Spleen (tissue), 11 donors: ENCODE results near the gene COL23A1. TPM values are rescaled to one million over a fixed set of nuclear protein-coding genes. Genes with fewer than 3 reads are reported as not detected.
A peak's percentile ranks its signal among the peaks of the same experiment; 100 is the strongest.

ENCODE experiments used
- DNase-seq: peaks from one replicate; pipeline ENCODE4 v3.0.0-alpha.2; 2020
- H3K27ac ChIP-seq, 8 donors: fragments of 200-600 bp; sonication (generic) in 7 of 8; 1 replicate in 4 of 8; 2 replicates in 4 of 8; pipeline versions ENCODE4 v1.5.0 to v1.8.0; 2016 to 2021; ENCODE audit warnings: inconsistent platforms in 4 of 8, mild to moderate bottlenecking in 4 of 8, moderate library complexity in 1 of 8
- H3K27me3 ChIP-seq, 7 donors: fragments of 200-600 bp; sonication (generic) in 6 of 7; replicated peaks in 1 of 7; 1 replicate in 4 of 7; 2 replicates in 3 of 7; pipeline versions ENCODE4 v1.5.0 to v1.8.0; 2016 to 2021; ENCODE audit warnings: inconsistent platforms in 3 of 7, mild to moderate bottlenecking in 1 of 7
- H3K36me3 ChIP-seq, 6 donors: fragments of 200-600 bp; sonication (generic) in 5 of 6; 1 replicate in 4 of 6; 2 replicates in 2 of 6; pipeline versions ENCODE4 v1.5.0 to v1.8.0; 2016 to 2021; ENCODE audit warnings: inconsistent platforms in 2 of 6
- H3K4me1 ChIP-seq, 6 donors: fragments of 200-600 bp; sonication (generic) in 5 of 6; 1 replicate in 3 of 6; 2 replicates in 3 of 6; pipeline versions ENCODE4 v1.5.0 to v1.8.0; 2016 to 2021; ENCODE audit warnings: inconsistent platforms in 3 of 6
- H3K4me3 ChIP-seq, 8 donors: fragments of 200-600 bp; sonication (generic) in 7 of 8; 1 replicate in 4 of 8; 2 replicates in 4 of 8; pipeline versions ENCODE4 v1.5.0 to v1.8.0; 2016 to 2021; ENCODE audit warnings: inconsistent platforms in 4 of 8, mild to moderate bottlenecking in 4 of 8, moderate library complexity in 2 of 8
- H3K9me3 ChIP-seq, 8 donors: fragments of 200-600 bp; sonication (generic) in 7 of 8; 1 replicate in 4 of 8; 2 replicates in 4 of 8; pipeline versions ENCODE4 v1.5.0 to v1.8.0; 2016 to 2021; ENCODE audit warnings: inconsistent platforms in 4 of 8
- CTCF ChIP-seq, 11 experiments: fragments of 200-600 bp in 7 of 11; fragments of 450-650 bp in 4 of 11; sonication (generic) in 4 of 11; IDR thresholded peaks in 8 of 11; conservative IDR thresholded peaks in 3 of 11; 1 replicate in 7 of 11; 2 replicates in 4 of 11; pipeline versions ENCODE4 v1.4.0 to v1.8.0; 2016 to 2021; ENCODE audit warnings: antibody characterized with exemption in 11 of 11, inconsistent platforms in 4 of 11, mild to moderate bottlenecking in 1 of 11
- POLR2A ChIP-seq, 3 donors: fragments of 450-650 bp; IDR thresholded peaks; one replicate each; pipeline ENCODE4 v1.5.1; 2017; ENCODE audit warnings: antibody characterized with exemption in 3 of 3, mild to moderate bottlenecking in 1 of 3
- POLR2AphosphoS5 ChIP-seq, 3 donors: sonication (generic); formaldehyde crosslinking; IDR thresholded peaks; one replicate each; pipeline ENCODE4 v1.5.1; 2017; ENCODE audit warnings: antibody characterized with exemption in 3 of 3
- WGBS, 5 donors: extraction: QIAGEN DNeasy Blood & Tissue Kit in 3 of 5; methylation state at CpG; one replicate each; pipeline versions ENCODE4 v1.1.5 to v1.1.7; 2013 to 2018; 5-methylcytosine and 5-hydroxymethylcytosine counted together
- intact Hi-C: fragments of 100-400 bp; cut with DNase I; formaldehyde crosslinking; loops from one replicate; pipeline ENCODE4 v1.15.0; 2023; ENCODE audit warnings: low total_unique reads
- polyA plus RNA-seq, 3 donors: library from polyadenylated mRNA; stranded (reverse); fragments of 200-250 nt; gene quantifications; one replicate each; pipeline ENCODE4 v1.2.1, GENCODE V29; 2013
- total RNA-seq, 7 donors: library from RNA; depleted of rRNA in 3 of 7; stranded (reverse); fragments of >200 nt in 3 of 7; fragmentation: NEBNext Ultra II Directional in 4 of 7; extraction: Animal tissue kit (Norgen Biotek cat#: 25700) in 4 of 7; gene quantifications; one replicate each; pipeline versions ENCODE4 v1.1.0 to v1.2.1, GENCODE V29; 2016 to 2021
- donor health status: healthy with polysubstance abuse.
- donor health status: DM: no; HTN: no; CAD: no; lungs with moderate emphysema.
- donor health status: DM: no; HTN: no; CAD: no.
- donor health status: Bipolar disorder and iron deficiency.
- donor health status: healthy.
- donor health status: DM: no; HTN: no; CAD: no.
- donor health status: DM: yes; HTN: yes; CAD: no.

Gene COL23A1
- total and polyA plus RNA-seq, 10 donors, result 0.63 to 3.8 (median 1.9) TPM

- no peak for DNase-seq
- 5 to 11% (median 8%) methylated on average over 45 to 92 of the region's 92 CpGs for WGBS, 5 donors
- peaks cover 0 to 10% (median 0%) of the 10 kb centered on the region in 8 donors for H3K9me3 ChIP-seq
- no peak overlapping the region for H3K27ac ChIP-seq
- intact Hi-C loops, result no loop called here
- peak overlapping the region in 5 of 8 donors; percentile 1 to 54 (median 19) for H3K4me3 ChIP-seq
- no peak for TF ChIP-seq POLR2AphosphoS5 (IDR thresholded peaks at IDR 0.05)
- no peak for TF ChIP-seq CTCF (IDR thresholded peaks at IDR 0.05 in 8 of 11, conservative IDR thresholded peaks at IDR 0.05 in 3 of 11)
- TF ChIP-seq POLR2A (IDR thresholded peaks at IDR 0.05), result no peak
- H3K27me3 ChIP-seq, result peaks cover 0 to 59% (median 20%) of the 10 kb centered on the region in 7 donors
- peaks cover 0 to 16% (median 6%) of the 10 kb centered on the region in 6 donors for H3K4me1 ChIP-seq
- H3K36me3 ChIP-seq, result no peaks in the 10 kb centered on the region
These were observed 13.4 kb downstream of the COL23A1 start for GRCh38 chr5:178576591-178577351.

- WGBS, 5 donors, result 83 to 95% (median 92%) methylated on average over 7 of the region's 7 CpGs
- Histone ChIP-seq H3K4me1 (peaks cover 0 to 16% (median 6%) of the 10 kb centered on the region in 6 donors), H3K27me3 (peaks cover 0 to 46% (median 20%) of the 10 kb centered on the region in 7 donors), H3K27ac (no peak overlapping the region), H3K36me3 (no peaks in the 10 kb centered on the region), H3K9me3 (peaks cover 0 to 10% (median 0%) of the 10 kb centered on the region in 8 donors), H3K4me3 (no peak overlapping the region)
- no peak for DNase-seq
- TF ChIP-seq CTCF (IDR thresholded peaks at IDR 0.05 in 8 of 11, conservative IDR thresholded peaks at IDR 0.05 in 3 of 11), result no peak
- TF ChIP-seq POLR2A (IDR thresholded peaks at IDR 0.05), result no peak
- no peak for TF ChIP-seq POLR2AphosphoS5 (IDR thresholded peaks at IDR 0.05)
- intact Hi-C loops, result no loop called here
These were observed 17.0 kb downstream of the COL23A1 start for GRCh38 chr5:178573216-178573615.

- Histone ChIP-seq H3K27ac (no peak overlapping the region), H3K9me3 (peaks cover 0 to 10% (median 0%) of the 10 kb centered on the region in 8 donors), H3K36me3 (no peaks in the 10 kb centered on the region), H3K4me1 (peaks cover 0 to 14% (median 6%) of the 10 kb centered on the region in 6 donors), H3K4me3 (no peak overlapping the region), H3K27me3 (peaks cover 0 to 40% (median 19%) of the 10 kb centered on the region in 7 donors)
- intact Hi-C loops, result no loop called here
- WGBS, 5 donors, result 91 to 97% (median 93%) methylated on average over 4 of the region's 4 CpGs
- DNase-seq, result no peak
- no peak for TF ChIP-seq POLR2AphosphoS5 (IDR thresholded peaks at IDR 0.05)
- no peak for TF ChIP-seq CTCF (IDR thresholded peaks at IDR 0.05 in 8 of 11, conservative IDR thresholded peaks at IDR 0.05 in 3 of 11)
- TF ChIP-seq POLR2A (IDR thresholded peaks at IDR 0.05), result no peak
These were observed 17.6 kb downstream of the COL23A1 start for GRCh38 chr5:178572617-178573016.

- 23 to 49% (median 28%) methylated on average over 2 of the region's 2 CpGs for WGBS, 5 donors
- H3K9me3 ChIP-seq, result peaks cover 0 to 10% (median 0%) of the 10 kb centered on the region in 8 donors
- DNase-seq, result no peak
- intact Hi-C loops, result no loop called here
- H3K4me1 ChIP-seq, result no peaks in the 10 kb centered on the region
- H3K4me3 ChIP-seq, result no peak overlapping the region
- no peak overlapping the region for H3K27ac ChIP-seq
- TF ChIP-seq POLR2AphosphoS5 (IDR thresholded peaks at IDR 0.05) (no peak), POLR2A (IDR thresholded peaks at IDR 0.05) (no peak), CTCF (IDR thresholded peaks at IDR 0.05 in 8 of 11, conservative IDR thresholded peaks at IDR 0.05 in 3 of 11) (no peak)
- no peaks in the 10 kb centered on the region for H3K36me3 ChIP-seq
- peaks cover 0 to 14% (median 0%) of the 10 kb centered on the region in 7 donors for H3K27me3 ChIP-seq
These were observed 20.7 kb downstream of the COL23A1 start for GRCh38 chr5:178569485-178569884.
